Measurements from ENCODE around the gene FAM219A.
"Not testable (repeated sequence)": the region's sequence is repeated elsewhere in the genome, so short reads cannot be mapped to it uniquely, and the experiment has no call there.

FAM219A gene

DNA sequence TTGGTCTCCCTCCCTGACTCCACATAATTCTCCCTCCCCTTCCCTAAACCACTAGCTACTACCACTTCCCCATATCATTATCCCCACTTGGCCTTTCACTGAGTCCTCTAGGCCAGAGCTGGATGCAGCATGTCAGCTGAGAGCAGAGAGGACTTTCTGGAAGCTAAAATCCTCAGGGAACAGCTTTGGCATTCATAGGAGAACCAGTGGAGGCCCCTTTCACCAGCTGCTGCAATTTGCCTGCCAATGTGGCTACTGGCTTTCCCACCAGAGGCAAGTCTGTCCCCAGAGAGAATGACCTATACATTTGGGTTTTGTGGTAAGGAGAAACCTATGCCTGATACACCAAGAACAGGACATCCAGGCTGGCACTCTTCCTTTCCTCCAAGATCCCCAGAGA, 14.4 kb downstream of the FAM219A start:
- no peak for DNase-seq (ENCODE audit: low spot score)

DNA sequence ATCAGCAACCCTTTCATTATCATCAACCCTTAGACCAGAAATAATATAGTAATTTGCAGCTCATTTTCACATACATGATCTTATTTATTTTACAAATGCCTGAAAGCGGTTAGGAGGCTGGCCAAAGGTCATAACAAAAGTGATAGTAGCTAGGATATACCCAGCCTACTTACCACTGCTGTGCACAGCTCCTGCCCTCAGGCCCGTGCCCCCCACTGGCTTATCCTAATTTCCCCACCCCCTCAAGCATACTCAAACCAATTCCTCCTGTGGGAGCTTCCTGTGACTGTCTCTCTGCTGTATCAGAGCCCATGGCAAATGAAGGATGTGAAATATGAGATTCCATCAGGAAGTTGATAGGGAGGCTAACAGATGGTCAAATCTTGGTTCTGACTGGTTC, 14.8 kb downstream of the FAM219A start:
- no peak for DNase-seq (ENCODE audit: low spot score)

DNA sequence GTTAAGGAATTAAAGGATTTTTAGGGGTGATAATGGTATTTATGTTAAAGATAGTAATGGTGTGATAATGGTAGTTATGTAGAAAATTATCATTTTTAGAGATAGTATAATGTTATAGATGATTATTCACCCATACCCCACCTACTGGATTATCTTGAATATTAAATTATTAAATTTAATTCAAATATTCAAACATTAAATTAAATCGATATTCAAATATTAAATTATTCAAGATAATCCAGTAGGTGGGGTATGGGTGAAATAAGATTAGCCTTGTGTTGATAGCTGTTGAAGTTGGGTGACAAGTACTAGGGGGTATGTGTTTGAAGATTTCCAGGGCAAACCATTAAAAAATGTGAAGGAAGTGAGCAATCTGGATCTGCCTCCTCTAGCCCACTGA, 15.6 kb downstream of the FAM219A start:
- DNase-seq (ENCODE audit: low spot score), result no peak

DNA sequence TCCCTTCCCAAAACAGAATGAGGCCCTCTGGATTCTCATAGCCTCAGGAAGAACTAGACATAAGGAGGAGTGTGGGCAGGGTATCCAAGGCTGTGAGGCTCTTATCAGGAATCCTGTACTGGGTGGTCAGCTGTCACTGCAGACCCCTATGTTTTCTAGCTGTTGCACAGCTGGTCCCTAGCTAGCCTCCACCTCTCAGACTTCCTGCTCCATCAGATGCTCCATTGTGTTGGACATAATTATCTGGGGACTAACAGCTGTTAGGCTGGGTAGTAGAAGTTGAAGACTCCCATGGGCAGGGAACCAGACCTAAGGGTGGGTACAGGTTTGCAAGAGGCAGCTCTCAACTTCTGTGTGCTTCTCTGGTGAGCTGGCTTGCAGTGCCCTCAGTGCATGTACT, 18.4 kb downstream of the FAM219A start:
- DNase-seq (ENCODE audit: low spot score), result no peak

DNA sequence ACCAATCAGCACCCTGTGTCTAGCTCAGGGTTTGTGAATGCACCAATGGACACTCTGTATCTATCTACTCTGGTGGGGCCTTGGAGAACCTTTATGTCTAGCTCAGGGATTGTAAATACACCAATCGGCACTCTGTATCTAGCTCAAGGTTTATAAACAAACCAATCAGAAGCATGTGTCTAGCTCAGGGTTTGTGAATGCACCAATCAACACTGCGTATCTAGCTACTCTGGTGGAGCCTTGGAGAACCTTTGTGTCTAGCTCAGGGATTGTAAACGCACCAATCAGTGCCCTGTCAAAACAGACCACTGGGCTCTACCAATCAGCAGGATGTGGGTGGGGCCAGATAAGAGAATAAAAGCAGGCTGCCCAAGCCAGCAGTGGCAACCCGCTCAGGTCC, 19.9 kb downstream of the FAM219A start:
- not testable (repeated sequence) for DNase-seq (ENCODE audit: low spot score)

DNA sequence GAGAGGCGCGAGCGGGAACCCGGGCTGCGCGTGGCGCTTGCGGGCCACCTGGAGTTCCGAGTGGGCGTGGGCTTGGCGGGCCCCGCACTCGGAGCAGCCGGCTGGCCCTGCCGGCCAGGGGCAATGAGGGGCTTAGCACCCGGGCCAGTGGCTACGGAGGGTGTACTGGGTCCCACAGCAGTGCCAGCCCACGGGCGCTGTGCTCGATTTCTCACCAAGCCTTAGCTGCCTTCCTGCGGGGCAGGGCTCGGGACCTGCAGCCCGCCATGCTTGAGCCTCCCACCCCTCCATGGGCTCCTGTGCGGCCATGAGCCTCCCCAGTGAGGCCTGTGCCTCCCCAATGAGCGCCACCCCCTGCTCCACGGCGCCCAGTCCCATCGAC, 20.5 kb downstream of the FAM219A start:
- DNase-seq (ENCODE audit: low spot score), result not testable (repeated sequence)

DNA sequence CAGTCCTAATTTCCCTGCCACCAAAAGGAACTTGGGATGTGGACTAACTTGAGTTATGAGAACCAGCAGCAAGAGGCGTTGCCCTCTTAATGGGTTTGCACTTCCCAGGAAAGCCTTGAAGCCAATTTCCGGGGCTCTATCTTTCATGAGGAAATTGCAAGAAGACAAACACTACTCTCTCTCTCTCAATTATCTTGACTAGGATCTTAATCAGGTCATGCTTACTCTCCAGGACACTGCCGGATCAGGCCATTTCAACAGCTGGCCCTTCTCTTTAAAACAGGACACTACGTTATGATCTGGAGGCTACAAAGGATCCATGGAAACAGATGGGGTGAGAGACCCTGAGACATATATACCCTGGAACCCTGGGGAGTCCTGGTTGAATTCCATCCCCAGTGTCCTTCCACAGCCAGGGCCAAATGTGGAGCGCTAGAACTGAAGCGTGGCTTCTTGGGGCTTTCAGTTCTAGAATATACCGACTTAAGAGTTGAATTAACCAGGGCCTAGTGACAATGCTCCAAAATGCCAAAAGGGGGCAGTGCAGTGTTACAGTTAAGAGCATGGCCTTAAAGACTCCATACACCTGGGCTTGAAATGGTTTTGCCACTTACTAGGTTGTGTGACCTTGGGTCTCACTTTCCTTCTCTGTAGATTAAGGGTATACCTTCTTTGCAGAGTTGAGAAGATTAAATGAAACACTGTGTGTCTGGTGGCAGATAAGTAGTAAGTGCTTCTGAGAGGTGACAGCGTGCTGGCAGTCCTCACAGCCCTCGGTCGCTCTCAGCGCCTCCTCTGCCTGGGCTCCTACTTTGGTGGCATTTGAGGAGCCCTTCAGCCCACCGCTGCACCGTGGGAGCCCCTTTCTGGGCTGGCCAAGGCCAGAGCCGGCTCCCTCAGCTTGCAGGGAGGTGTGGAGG, 21.1 kb downstream of the FAM219A start:
- peak; percentile 64 for DNase-seq (ENCODE audit: low spot score)

DNA sequence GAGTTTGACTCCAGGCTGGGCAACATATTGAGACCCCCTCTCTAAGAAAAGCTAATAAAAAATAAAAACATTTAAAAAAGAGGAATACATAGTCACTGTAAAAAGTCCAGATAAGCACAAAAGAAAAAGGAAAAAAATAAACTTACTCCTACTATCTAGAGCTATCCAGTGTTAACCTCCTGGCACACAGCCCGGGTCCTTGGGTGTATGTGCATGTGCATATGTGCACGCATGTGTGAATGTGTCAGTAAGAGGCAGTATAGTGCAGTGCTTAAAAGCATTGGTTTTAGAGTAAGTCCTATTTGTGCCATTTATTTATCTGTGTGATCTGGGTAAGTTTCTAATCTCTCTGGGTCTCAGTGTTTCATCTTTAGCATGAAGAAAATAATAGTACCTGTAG, 26.7 kb downstream of the FAM219A start:
- no peak for DNase-seq (ENCODE audit: low spot score)

DNA sequence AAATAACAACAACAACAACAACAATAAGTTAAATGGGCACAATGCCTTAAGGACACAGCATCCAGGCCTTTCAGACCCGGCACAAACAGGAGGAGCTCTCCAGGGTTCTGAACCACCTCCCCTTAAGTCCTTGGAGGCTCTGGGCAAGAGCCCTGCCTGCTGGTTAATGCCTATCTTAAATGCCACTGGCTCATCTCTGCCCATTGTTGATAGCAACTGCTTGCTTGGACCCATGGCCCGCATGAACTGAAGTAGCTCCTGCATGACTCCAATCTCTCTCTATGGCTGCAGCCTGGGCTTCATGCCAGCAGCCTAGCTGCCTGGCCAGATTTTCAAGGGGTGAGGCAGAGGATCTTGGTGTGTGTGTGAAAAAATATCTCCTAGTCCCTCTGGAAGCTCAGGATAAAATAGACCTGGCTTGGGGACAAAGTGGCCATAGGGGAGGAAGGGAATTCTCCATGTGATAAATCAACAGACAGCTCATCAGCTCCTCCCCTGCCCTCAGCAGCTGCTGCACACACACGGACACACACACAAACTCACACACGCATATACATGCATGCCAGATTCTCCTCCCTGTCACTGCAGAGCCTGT, 27.4 kb downstream of the FAM219A start:
- peak; percentile 81 for DNase-seq (ENCODE audit: low spot score)

DNA sequence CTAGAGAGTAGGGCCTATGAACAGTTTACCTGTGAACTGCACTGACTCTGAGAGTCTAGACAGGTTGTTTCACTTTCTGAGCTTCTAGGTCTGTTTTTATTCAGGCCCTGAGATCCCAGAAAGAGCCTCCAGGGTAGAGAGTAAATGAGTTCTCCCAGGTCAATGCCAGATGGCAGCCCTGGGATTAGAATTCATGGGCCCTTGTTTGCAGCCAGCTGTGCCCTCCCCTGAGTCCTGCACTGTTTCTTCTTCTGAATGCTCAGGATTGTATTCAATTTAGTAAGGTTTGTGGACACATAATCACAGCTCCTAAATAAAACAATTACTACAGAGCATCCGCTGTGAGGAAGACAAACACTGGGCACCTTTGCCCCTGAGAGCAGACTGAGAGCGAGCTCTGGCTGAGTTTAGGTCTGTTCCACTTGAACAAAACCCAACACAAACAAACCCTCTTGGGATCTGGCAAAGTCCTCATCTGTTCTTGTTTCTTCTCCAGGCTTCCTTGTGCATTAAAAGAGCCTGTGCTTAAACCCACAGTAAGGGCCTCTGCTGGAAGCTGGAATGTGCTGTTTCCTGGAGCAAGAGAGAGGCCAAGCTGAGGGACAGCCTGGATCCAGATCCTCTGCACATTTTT, 29.9 kb downstream of the FAM219A start:
- DNase-seq (ENCODE audit: low spot score), result no peak

DNA sequence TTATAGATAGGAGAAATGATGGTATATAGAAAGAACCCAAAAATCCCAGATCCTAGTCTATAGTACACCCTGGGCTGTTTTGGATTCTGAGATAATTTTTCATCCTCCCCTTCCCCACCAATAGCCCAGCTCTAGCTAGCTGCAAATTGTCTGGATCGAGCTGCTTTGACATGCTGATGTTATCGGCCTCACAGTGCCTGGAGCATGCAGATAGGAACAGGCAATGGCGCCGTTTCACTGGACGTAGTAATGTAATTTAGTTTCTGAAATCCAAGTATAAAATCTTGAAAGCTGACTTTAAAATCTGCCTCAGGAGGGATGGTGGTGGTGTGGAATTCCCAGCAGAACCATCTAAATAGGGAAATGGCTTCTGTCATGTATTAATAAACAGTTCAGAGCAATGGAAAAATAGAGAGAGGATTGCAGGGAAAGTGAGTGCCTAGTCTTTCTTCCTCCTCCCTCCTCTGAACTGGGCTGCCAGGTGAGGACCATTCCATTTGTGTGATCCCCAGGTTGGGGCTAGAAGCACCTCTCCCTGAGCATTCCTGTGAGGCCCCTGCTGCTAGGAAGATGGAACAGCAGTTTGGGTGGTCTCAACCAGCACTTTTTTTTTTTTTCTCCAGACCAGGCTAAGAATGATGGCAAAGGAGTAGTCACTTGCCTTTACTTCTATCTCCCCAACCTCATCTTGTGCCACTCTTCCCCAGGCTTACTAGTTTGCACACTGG, 31.9 kb downstream of the FAM219A start:
- no peak for DNase-seq (ENCODE audit: low spot score)

DNA sequence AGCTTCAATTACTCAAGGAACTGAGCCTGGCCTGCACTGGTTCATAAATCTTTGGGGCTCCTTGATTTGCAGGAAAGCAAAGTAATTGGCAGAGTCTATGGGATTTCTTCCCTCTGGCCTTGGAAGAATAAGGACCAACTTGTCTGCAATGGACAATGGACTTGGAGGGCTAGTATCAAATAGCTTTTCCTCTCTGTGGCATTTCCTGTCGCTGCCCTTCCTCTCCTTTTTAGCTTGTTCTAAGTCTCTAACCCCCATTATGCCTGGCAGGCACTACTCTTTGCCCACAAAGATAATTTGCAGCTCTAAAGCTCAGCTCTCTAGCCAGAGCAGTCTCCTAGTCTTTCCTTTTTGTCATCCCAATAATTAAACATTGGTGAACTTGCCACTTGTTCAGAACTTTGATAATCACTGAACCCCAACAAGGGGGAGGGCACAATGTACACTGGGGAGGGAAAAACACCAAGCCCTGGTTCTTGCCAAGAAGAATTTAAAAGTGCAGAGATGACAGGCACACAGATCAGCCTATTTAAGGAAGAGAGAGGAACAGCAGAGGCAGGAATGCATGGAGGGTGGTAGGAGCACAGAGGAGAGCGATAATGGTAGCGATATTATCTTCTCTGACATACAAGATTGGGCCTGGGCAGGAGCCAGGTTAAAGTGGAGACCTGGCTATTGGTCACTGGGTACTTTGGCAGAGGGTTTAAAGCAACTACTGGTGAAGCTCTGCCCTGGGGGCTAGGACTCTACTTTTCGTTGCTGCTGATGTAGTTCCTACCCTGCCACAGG, 38.5 kb downstream of the FAM219A start:
- no peak for DNase-seq (ENCODE audit: low spot score)

DNA sequence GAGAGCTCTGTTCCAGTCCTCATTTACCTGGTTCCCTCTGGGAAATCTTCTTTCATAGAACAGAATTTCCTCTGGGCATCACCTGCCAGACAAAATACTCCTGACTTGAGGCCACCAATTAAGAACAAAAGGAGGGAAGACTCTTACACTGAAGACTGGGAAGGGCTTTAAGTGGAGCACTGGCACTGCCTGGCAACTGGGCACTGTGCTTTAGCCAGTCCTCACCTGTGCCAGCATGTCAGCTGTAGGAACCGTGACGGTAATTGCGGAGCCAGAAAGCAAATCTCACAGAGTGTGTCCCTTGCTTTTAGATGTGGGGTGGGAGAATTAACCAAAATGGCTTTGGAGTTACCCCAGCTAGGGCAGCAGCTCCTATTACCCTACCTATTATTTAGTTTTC, 40.6 kb downstream of the FAM219A start:
- DNase-seq (ENCODE audit: low spot score), result no peak

DNA sequence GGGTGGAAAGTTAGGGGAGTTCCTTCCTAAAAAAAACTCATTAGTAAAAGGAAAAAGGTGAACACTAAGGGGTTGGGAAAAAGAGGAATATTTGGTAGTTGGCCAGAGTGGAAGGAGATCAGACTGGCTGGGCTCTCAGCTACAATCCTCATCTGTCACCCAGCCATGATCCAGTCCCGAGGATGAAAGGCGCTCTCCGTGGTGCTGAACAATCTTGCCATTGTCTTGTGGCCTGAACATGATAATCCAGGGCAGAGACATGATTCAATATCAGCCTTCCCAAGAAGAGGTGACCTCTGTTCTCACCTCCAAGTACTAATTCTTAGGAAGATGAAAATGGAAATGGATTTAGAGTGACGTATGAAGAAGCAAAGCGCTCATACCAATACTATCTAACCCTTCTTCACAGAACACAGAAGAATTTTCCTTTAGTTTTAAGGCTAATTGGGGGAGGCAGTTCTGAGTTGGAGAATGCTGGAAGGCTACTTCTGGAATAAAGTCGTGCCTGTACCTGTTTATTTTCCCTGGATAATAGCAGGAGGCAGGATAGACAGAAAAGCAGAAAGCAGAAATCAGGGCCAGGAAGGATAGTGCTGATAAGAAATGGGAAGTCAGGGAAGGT, 45.0 kb downstream of the FAM219A start:
- peak; percentile 62 for DNase-seq (ENCODE audit: low spot score)

DNA sequence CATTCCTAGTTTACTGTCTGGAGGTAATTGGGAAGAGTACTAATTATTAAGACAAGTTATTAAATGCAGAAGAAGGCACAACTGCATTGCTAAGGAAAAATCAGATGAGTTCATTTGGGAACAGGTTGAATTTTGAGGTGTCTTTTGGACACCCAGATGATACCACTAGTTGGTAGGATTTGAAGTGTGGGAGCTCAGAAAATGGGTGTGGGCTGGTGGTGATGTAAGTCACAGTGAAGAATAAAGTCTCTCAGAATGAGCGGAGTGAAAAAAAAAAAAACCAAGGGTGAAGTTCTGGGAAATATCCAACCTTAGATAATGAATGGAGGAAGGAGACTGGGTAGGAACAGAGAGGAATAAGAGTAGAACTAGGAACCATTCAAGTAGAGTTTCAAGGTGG, 46.0 kb downstream of the FAM219A start:
- DNase-seq (ENCODE audit: low spot score), result no peak

DNA sequence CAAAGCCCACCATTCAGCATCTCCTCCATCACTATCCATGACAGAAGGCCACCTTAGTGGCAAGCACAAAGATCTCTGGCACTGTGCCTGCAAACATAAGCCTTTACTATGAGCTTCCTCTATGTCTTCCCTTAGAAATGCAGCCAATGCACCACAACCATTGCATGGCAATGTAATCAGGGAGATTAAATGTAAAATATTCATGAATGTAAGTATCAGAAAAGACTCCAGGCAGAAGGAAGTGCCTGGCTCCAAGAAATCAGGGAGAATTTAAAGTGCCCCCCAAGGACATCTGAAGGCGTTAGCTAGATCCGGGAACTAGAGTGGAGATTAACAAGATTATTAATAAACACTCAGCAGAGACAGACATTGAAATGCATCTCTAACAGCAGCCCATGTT, 49.2 kb downstream of the FAM219A start:
- no peak for DNase-seq (ENCODE audit: low spot score)

DNA sequence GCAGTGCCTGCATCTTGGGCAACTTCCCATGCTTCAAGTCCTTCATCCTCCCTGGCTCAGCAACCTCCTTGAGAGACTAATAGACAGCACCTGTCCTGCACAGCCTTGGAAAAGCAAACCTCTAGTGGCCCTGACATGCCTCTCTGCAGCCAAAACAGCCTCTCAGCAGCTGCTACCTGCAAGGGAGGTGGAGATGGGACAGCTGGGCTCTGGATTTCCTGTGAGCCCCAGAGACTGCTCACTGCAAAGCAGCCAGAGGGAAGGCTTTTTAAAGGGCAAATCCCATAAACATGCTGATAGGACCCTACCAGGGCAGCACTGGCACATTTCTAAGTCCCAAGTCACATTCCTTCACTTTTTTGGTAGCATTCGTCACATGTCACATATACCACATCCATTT, 50.2 kb downstream of the FAM219A start:
- DNase-seq (ENCODE audit: low spot score), result no peak

DNA sequence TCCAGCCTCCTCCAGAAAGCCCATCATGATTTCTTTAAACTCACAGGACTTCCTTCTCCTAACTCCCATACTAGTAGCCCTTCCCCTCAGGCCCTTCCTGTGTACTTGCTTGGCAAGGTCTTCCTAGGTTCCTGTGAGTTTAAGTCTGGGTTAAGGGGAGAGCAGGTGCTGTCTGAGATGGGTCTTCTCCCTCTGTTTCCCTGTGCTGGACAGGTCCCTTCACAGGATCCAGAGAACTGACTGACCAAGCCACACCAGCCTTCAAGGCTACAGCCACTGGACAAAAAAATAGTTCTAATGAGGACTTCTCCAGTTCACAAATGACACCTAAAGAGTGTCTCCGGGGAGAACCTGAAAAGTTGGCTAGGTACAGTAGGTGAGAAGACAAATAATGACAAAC, 52.2 kb downstream of the FAM219A start:
- no peak for DNase-seq (ENCODE audit: low spot score)

DNA sequence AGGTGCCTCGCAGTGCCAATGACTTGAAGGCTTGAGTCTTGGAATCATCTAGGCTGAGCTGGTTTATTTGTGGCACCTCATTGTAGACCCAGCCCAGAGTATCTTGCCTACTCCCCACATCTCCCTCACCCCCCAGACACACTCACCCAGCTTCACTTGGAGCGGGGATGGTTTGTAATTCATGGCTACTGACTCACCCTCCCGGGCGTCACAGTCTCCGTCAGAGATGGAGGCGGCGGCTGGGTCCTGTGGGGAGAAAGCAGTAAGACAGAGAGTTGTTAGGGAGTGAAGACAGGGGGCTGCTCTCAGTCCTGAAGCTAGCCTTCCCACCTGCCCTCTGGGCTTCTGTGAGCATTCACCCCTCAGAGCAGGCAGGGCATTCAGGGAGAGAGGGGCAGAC, 52.7 kb downstream of the FAM219A start:
- no peak for DNase-seq (ENCODE audit: low spot score)

DNA sequence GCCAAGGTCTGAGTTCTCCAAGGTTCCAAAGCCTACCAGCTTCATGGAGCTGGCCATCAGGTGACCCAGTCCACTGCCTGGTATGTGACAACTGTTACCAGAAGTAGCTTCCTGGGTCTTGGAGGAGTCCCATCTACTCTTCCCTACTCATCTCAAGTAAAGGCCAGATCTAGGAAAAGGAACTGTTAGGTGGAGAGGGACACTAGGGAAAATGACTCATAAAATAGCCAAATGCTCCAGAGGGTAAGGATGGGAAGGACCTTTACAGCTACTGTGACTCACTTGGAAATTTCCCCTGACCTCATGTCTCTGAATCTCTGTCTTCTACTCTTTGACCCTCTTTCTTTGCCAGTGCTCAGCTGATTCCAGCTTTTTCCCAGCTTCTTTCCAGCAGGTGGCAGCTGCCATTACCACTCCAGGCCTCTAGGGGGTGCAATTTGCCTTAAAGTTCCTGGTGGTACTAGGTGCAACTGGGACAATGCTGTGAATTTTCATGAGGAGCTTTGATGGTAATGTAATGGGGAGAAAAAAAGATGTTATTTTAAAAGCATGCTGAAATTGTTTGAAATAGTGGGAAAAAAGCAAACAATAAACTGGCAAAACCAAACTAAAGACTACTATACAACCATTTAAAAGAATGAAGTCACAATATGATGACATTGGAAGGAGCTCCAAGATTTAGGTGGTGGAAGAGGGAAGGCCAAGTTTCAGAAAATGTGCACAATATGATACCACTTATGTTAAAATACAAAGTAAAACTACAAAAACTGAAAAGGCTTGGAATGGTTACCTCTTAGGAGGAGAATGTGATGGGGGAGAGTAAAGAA, 54.6 kb downstream of the FAM219A start:
- DNase-seq (ENCODE audit: low spot score), result peak; percentile 81

Measured in AG08396 (cell line).